GM12878 (cell line): ENCODE measurements around the gene FLT1. TPM values are rescaled to one million over a fixed set of nuclear protein-coding genes. Genes with fewer than 3 reads are reported as not detected.

Source experiments
- BCL3 ChIP-seq: IDR thresholded peaks from 2 replicates; pipeline ENCODE4 v1.6.1; 2011; ENCODE audit warnings: borderline replicate concordance, low read depth, mild to moderate bottlenecking, moderate library complexity, low read length; ENCODE audit not compliant: insufficient read depth, poor library complexity, severe bottlenecking
- CBFB ChIP-seq: IDR thresholded peaks from 2 replicates; pipeline ENCODE4 v1.6.1; 2016; ENCODE audit warnings: antibody characterized with exemption, low read depth
- EED ChIP-seq: sonication (generic); IDR thresholded peaks from 2 replicates; pipeline ENCODE4 v1.6.1; 2016; ENCODE audit warnings: antibody characterized with exemption, low read depth
- EGR1 ChIP-seq, 2 experiments: IDR thresholded peaks; 1 replicate in 1 of 2; 2 replicates in 1 of 2; pipeline ENCODE4 v1.6.1; 2011 to 2012; ENCODE audit warnings: low read depth in 2 of 2, low read length in 2 of 2, borderline replicate concordance in 1 of 2, mild to moderate bottlenecking in 1 of 2, moderate library complexity in 1 of 2
- EP300 ChIP-seq, 2 experiments: fragments of 150-350 bp in 1 of 2; IDR thresholded peaks; 2 replicates each; pipeline ENCODE4 v1.6.1; 2011 to 2012; ENCODE audit warnings: low read depth in 2 of 2, low read length in 2 of 2, borderline replicate concordance in 1 of 2, improper control_type of control experiment in 1 of 2, inconsistent platforms in 1 of 2; ENCODE audit not compliant: control insufficient read depth in 1 of 2
- ETV6 ChIP-seq, 2 experiments: fragments of 450-650 bp in 1 of 2; IDR thresholded peaks in 1 of 2; conservative IDR thresholded peaks in 1 of 2; 2 replicates each; pipeline ENCODE4 v1.6.1; 2014; ENCODE audit warnings: antibody characterized with exemption in 1 of 2, borderline replicate concordance in 1 of 2, low read depth in 1 of 2, mild to moderate bottlenecking in 1 of 2, moderate library complexity in 1 of 2
- EZH2 ChIP-seq: IDR thresholded peaks from 2 replicates; pipeline ENCODE4 v1.6.1; 2012; ENCODE audit warnings: low read depth, mild to moderate bottlenecking, control low read depth, inconsistent platforms, low read length, borderline replicate concordance; ENCODE audit not compliant: control insufficient read depth
- FOS ChIP-seq: IDR thresholded peaks from 3 replicates; pipeline ENCODE4 v1.6.1; 2011; ENCODE audit warnings: borderline replicate concordance; ENCODE audit not compliant: insufficient read length; ENCODE audit errors: extremely low read depth
- FOXM1 ChIP-seq: IDR thresholded peaks from 2 replicates; pipeline ENCODE4 v1.6.1; 2012; ENCODE audit warnings: low read depth, mild to moderate bottlenecking, inconsistent platforms, low read length, moderate library complexity
- GABPA ChIP-seq: IDR thresholded peaks from 2 replicates; pipeline ENCODE4 v1.6.1; 2014; ENCODE audit warnings: antibody characterized with exemption, low read depth, mild to moderate bottlenecking, inconsistent platforms
- HDAC6 ChIP-seq: fragments of 200-600 bp; sonication (generic); IDR thresholded peaks from one replicate; pipeline ENCODE4 v1.8.0; 2017; ENCODE audit warnings: antibody characterized with exemption; ENCODE audit not compliant: unreplicated experiment
- NBN ChIP-seq: fragments of 450-650 bp; IDR thresholded peaks from 2 replicates; pipeline ENCODE4 v1.6.1; 2016
- POLR2A ChIP-seq: IDR thresholded peaks from 2 replicates; pipeline ENCODE4 v1.6.1; 2011; ENCODE audit warnings: low read depth, mild to moderate bottlenecking, low read length
- SIN3A ChIP-seq: IDR thresholded peaks from 2 replicates; pipeline ENCODE4 v1.6.1; 2012; ENCODE audit warnings: low read depth, low read length, improper control_type of control experiment
- SMAD1 ChIP-seq: fragments of 450-650 bp; IDR thresholded peaks from 2 replicates; pipeline ENCODE4 v1.6.1; 2018; ENCODE audit warnings: mild to moderate bottlenecking, low read depth; ENCODE audit not compliant: partially characterized antibody
- SREBF1 ChIP-seq: IDR thresholded peaks from 2 replicates; pipeline ENCODE4 v1.6.1; 2012; ENCODE audit warnings: mild to moderate bottlenecking, low read length
- STAT3 ChIP-seq: IDR thresholded peaks from 2 replicates; pipeline ENCODE4 v1.6.1; 2011; ENCODE audit warnings: low read depth, low read length, improper control_type of control experiment
- TAF1 ChIP-seq: IDR thresholded peaks from 2 replicates; pipeline ENCODE4 v1.6.1; 2011; ENCODE audit warnings: mild to moderate bottlenecking, low read depth, low read length, borderline replicate concordance
- YBX1 ChIP-seq: fragments of 450-650 bp; IDR thresholded peaks from 2 replicates; pipeline ENCODE4 v1.6.1; 2016; ENCODE audit warnings: antibody characterized with exemption
- ZBTB33 ChIP-seq: fragments of 450-650 bp; IDR thresholded peaks from 2 replicates; pipeline ENCODE4 v1.6.1; 2017; ENCODE audit warnings: mild to moderate bottlenecking
- ZBTB40 ChIP-seq: fragments of 450-650 bp; IDR thresholded peaks from 2 replicates; pipeline ENCODE4 v1.6.1; 2016; ENCODE audit warnings: mild to moderate bottlenecking, moderate library complexity, borderline replicate concordance
- ZNF274 ChIP-seq: IDR thresholded peaks from one replicate; pipeline ENCODE4 v1.8.0; 2011; ENCODE audit not compliant: insufficient read length, insufficient read depth
- polyA plus RNA-seq, 11 experiments: library from polyadenylated mRNA; depleted of rRNA in 4 of 11; unstranded in 6 of 11; stranded (reverse) in 5 of 11; fragments of >200 nt; fragmentation: Nextera tagmentation in 4 of 11; fragmentation: Illumina TruSeq in 1 of 11; extraction: Ambion mirVana in 4 of 11; extraction: Trizol in 1 of 11; gene quantifications; 1 replicate in 1 of 11; 2 replicates in 10 of 11; pipeline versions ENCODE4 v1.2.1 to v1.2.3, GENCODE V29; 2011 to 2016; ENCODE audit warnings: inconsistent platforms in 2 of 11, missing spikeins in 2 of 11, low read depth in 1 of 11
- total RNA-seq, 4 experiments: library from RNA; depleted of rRNA in 3 of 4; stranded (reverse); fragments of >200 nt in 3 of 4; fragmentation: Illumina TruSeq in 1 of 4; extraction: Trizol in 1 of 4; gene quantifications; 2 replicates each; pipeline versions ENCODE4 v1.2.1 to v1.2.3, GENCODE V29; 2013 to 2021

Gene FLT1
- total and polyA plus RNA-seq, 10 of the 15 experiments (the other 5 are each of a cell fraction or from before 2014, with no cell fraction given), result 0.55 to 5.6 (median 0.84) TPM

GRCh38 chr13:28268800-28269223 is 226.1 kb downstream of the FLT1 start (continued):
- TF ChIP-seq ZBTB33 (no peak), CBFB (peak; percentile 98), NBN (peak; percentile 93), TAF1 (no peak), FOXM1 (peak; percentile 100), BCL3 (peak; percentile 83), STAT3 (peak; percentile 98), SIN3A (0 out of 2 replicates have a peak, but pooled peaks have one; percentile 45), ETV6 (conservative IDR thresholded peaks at IDR 0.05 in 1 of 2, IDR thresholded peaks at IDR 0.05 in 1 of 2; ENCODE audit: borderline replicate concordance in 1 of 2, low read depth in 1 of 2) (peak in 1 of 2 experiments; percentile 93; a peak in 2 of 4 replicates), ZBTB40 (no peak; the same call in 1 of the 2 replicates), SREBF1 (peak; percentile 52; the same call in 1 of the 2 replicates), EZH2 (no peak), SMAD1 (no peak), HDAC6 (no peak), POLR2A (no peak), YBX1 (no peak), ZNF274 (no peak), EED (peak; percentile 64; the same call in 1 of the 2 replicates), EGR1 (IDR thresholded peaks at IDR 0.05; ENCODE audit: borderline replicate concordance in 1 of 2, low read depth in 2 of 2, low read length in 2 of 2) (no peak), EP300 (IDR thresholded peaks at IDR 0.05; ENCODE audit: borderline replicate concordance in 1 of 2, control insufficient read depth in 1 of 2, low read depth in 2 of 2, low read length in 2 of 2) (peak; percentile 96 to 100), GABPA (peak; percentile 80), FOS (no peak)
